Naive thymus-derived CD8-positive, alpha-beta T cell (primary cell): ENCODE measurements around the gene MAP1A. TPM values are rescaled to one million over a fixed set of nuclear protein-coding genes. Genes with fewer than 3 reads are reported as not detected.
"Not testable (repeated sequence)": the region's sequence is repeated elsewhere in the genome, so short reads cannot be mapped to it uniquely, and the experiment has no call there.

Experiments used
- ATAC-seq, 2 donors: fragments of 150-1000 bp; cut with Tn5 transposase in 1 of 2; sonication (Bioruptor Pico), chemical (Tn5 transposase) in 1 of 2; 1 replicate in 1 of 2; 2 replicates in 1 of 2; pipeline ENCODE4 v1.10.0; 2021; ENCODE audit warnings: mild to moderate bottlenecking in 2 of 2, moderate library complexity in 2 of 2
- POLR2A ChIA-PET: fragments of 350-600 bp; sonication (Branson Sonifier 250); formaldehyde crosslinking; loops from one replicate; lab custom pipeline; 2021; ENCODE audit warnings: antibody characterized with exemption; lab: Charles Lee
- DNase-seq, 10 donors: peaks; one replicate each; pipeline versions ENCODE4 v3.0.0 to v3.0.0-alpha.2; 2020 to 2022
- H3K27ac Mint-ChIP-seq, 10 donors: one replicate each; pipeline ENCODE4 v1.8.0; 2020 to 2022; ENCODE audit warnings: mild to moderate bottlenecking in 10 of 10, mixed read lengths in 10 of 10, moderate library complexity in 4 of 10, inconsistent platforms in 1 of 10
- H3K27me3 Mint-ChIP-seq, 5 donors: one replicate each; pipeline ENCODE4 v1.8.0; 2021 to 2022; ENCODE audit warnings: mixed read lengths in 5 of 5
- H3K36me3 Mint-ChIP-seq, 3 donors: one replicate each; pipeline ENCODE4 v1.8.0; 2020 to 2022; ENCODE audit warnings: mixed read lengths in 3 of 3, mild to moderate bottlenecking in 2 of 3, inconsistent platforms in 1 of 3
- H3K4me1 Mint-ChIP-seq, 4 donors: one replicate each; pipeline ENCODE4 v1.8.0; 2021 to 2022; ENCODE audit warnings: mixed read lengths in 4 of 4
- H3K4me3 Mint-ChIP-seq, 10 donors: one replicate each; pipeline ENCODE4 v1.8.0; 2020 to 2022; ENCODE audit warnings: mild to moderate bottlenecking in 10 of 10, mixed read lengths in 10 of 10, moderate library complexity in 6 of 10, inconsistent platforms in 1 of 10
- H3K9me3 Mint-ChIP-seq, 9 donors: one replicate each; pipeline ENCODE4 v1.8.0; 2020 to 2022; ENCODE audit warnings: mixed read lengths in 9 of 9, mild to moderate bottlenecking in 3 of 9, inconsistent platforms in 1 of 9, moderate library complexity in 1 of 9
- polyA plus RNA-seq, 3 donors: library from polyadenylated mRNA; unstranded; fragments of 300-500 nt; fragmentation: Illumina TruSeq; gene quantifications; one replicate each; pipeline ENCODE4 v1.2.3, GENCODE V29; 2021
- total RNA-seq, 8 experiments: library from RNA in 2 of 8; stranded (reverse) in 2 of 8; gene quantifications; one replicate each; pipeline ENCODE4 v1.2.3 and lab custom pipeline; 2021 to 2026

Gene MAP1A
- total and polyA plus RNA-seq, 5 experiments from 2014 or later = 0.05 to 0.39 (median 0.24) TPM; not detected in 1

- H3K4me3 Mint-ChIP-seq = no peak overlapping the region
- DNase-seq = no peak
- H3K27me3 Mint-ChIP-seq = peaks cover 0 to 2% (median 0%) of the 10 kb centered on the region in 5 donors
- H3K36me3 Mint-ChIP-seq = no peaks in the 10 kb centered on the region
- no peaks in the 10 kb centered on the region for H3K9me3 Mint-ChIP-seq
- peaks cover 6 to 16% (median 7%) of the 10 kb centered on the region in 4 donors for H3K4me1 Mint-ChIP-seq
- ATAC-seq = peak in 1 of 2 donors; percentile 44
- POLR2A ChIA-PET = no interaction called here
- peak overlapping the region in 8 of 10 donors; percentile 5 to 87 (median 29) for H3K27ac Mint-ChIP-seq
Observed at GRCh38 chr15:43525131-43525530, 7.7 kb downstream of the MAP1A start.

- Mint-ChIP-seq H3K27me3 (peaks cover 0 to 2% (median 0%) of the 10 kb centered on the region in 5 donors), H3K4me1 (peaks cover 6 to 16% (median 8%) of the 10 kb centered on the region in 4 donors), H3K27ac (peak overlapping the region in 1 of 10 donors; percentile 20), H3K9me3 (no peaks in the 10 kb centered on the region), H3K4me3 (no peak overlapping the region), H3K36me3 (no peaks in the 10 kb centered on the region)
- ATAC-seq (no peak), DNase-seq (no peak)
- POLR2A ChIA-PET = no interaction called here
Observed at GRCh38 chr15:43526261-43526930, 9.0 kb downstream of the MAP1A start.

- H3K4me1 Mint-ChIP-seq = peaks cover 6 to 16% (median 9%) of the 10 kb centered on the region in 4 donors
- H3K4me3 Mint-ChIP-seq = no peak overlapping the region
- POLR2A ChIA-PET = no interaction called here
- H3K27me3 Mint-ChIP-seq = peaks cover 0 to 2% (median 0%) of the 10 kb centered on the region in 5 donors
- H3K36me3 Mint-ChIP-seq = no peaks in the 10 kb centered on the region
- ATAC-seq (no peak), DNase-seq (no peak)
- no peaks in the 10 kb centered on the region for H3K9me3 Mint-ChIP-seq
- no peak overlapping the region for H3K27ac Mint-ChIP-seq
Observed at GRCh38 chr15:43527016-43527801, 9.8 kb downstream of the MAP1A start.

GRCh38 chr15:43527802-43528541, 10.6 kb downstream of the MAP1A start:
- Mint-ChIP-seq H3K27ac (no peak overlapping the region), H3K27me3 (no peaks in the 10 kb centered on the region), H3K36me3 (no peaks in the 10 kb centered on the region), H3K4me3 (no peak overlapping the region), H3K4me1 (peaks cover 6 to 16% (median 9%) of the 10 kb centered on the region in 4 donors), H3K9me3 (no peaks in the 10 kb centered on the region)
- POLR2A ChIA-PET = no interaction called here
- DNase-seq (no peak), ATAC-seq (no peak)

GRCh38 chr15:43528542-43529007, 11.2 kb downstream of the MAP1A start:
- POLR2A ChIA-PET = no interaction called here
- no peaks in the 10 kb centered on the region for H3K9me3 Mint-ChIP-seq
- no peaks in the 10 kb centered on the region for H3K27me3 Mint-ChIP-seq
- H3K4me3 Mint-ChIP-seq = no peak overlapping the region
- no peaks in the 10 kb centered on the region for H3K36me3 Mint-ChIP-seq
- H3K27ac Mint-ChIP-seq = no peak overlapping the region
- no peak for ATAC-seq
- no peak for DNase-seq
- peaks cover 6 to 16% (median 9%) of the 10 kb centered on the region in 4 donors for H3K4me1 Mint-ChIP-seq

- Mint-ChIP-seq H3K4me1 (peaks cover 6 to 16% (median 8%) of the 10 kb centered on the region in 4 donors), H3K4me3 (no peak overlapping the region), H3K27ac (no peak overlapping the region), H3K36me3 (peaks cover 0 to 4% (median 0%) of the 10 kb centered on the region in 3 donors), H3K9me3 (no peaks in the 10 kb centered on the region), H3K27me3 (no peaks in the 10 kb centered on the region)
- DNase-seq (no peak), ATAC-seq (no peak)
- POLR2A ChIA-PET = no interaction called here
Observed at GRCh38 chr15:43529141-43529540, 11.7 kb downstream of the MAP1A start.

- H3K4me1 Mint-ChIP-seq = peaks cover 4 to 16% (median 7%) of the 10 kb centered on the region in 4 donors
- no peak overlapping the region for H3K27ac Mint-ChIP-seq
- no peak overlapping the region for H3K4me3 Mint-ChIP-seq
- no peaks in the 10 kb centered on the region for H3K27me3 Mint-ChIP-seq
- H3K36me3 Mint-ChIP-seq = peaks cover 0 to 7% (median 3%) of the 10 kb centered on the region in 3 donors
- DNase-seq (no peak), ATAC-seq (no peak)
- H3K9me3 Mint-ChIP-seq = no peaks in the 10 kb centered on the region
- POLR2A ChIA-PET = no interaction called here
Observed at GRCh38 chr15:43529587-43530345, 12.4 kb downstream of the MAP1A start.

- DNase-seq (no peak), ATAC-seq (no peak)
- Mint-ChIP-seq H3K27me3 (no peaks in the 10 kb centered on the region), H3K27ac (peak overlapping the region in 1 of 10 donors; percentile 37), H3K9me3 (no peaks in the 10 kb centered on the region), H3K4me1 (peaks cover 0 to 3% (median under 1%) of the 10 kb centered on the region in 4 donors), H3K4me3 (no peak overlapping the region), H3K36me3 (peaks cover 0 to 16% (median 14%) of the 10 kb centered on the region in 3 donors)
- POLR2A ChIA-PET = no interaction called here
Observed at GRCh38 chr15:43531018-43531670, 13.7 kb downstream of the MAP1A start.

GRCh38 chr15:43532826-43533225, 15.4 kb downstream of the MAP1A start:
- H3K4me3 Mint-ChIP-seq, ATAC-seq, H3K27me3 Mint-ChIP-seq, H3K9me3 Mint-ChIP-seq, H3K4me1 Mint-ChIP-seq, DNase-seq, POLR2A ChIA-PET: not testable (repeated sequence)
- H3K27ac Mint-ChIP-seq = peak overlapping the region in 1 of 10 donors; percentile 5
- H3K36me3 Mint-ChIP-seq = peaks cover 0 to 16% (median 14%) of the 10 kb centered on the region in 3 donors

GRCh38 chr15:43534897-43535296, 17.5 kb downstream of the MAP1A start:
- Mint-ChIP-seq H3K9me3 (no peaks in the 10 kb centered on the region), H3K27ac (no peak overlapping the region), H3K4me3 (no peak overlapping the region), H3K27me3 (no peaks in the 10 kb centered on the region), H3K36me3 (peaks cover 0 to 24% (median 18%) of the 10 kb centered on the region in 3 donors), H3K4me1 (peaks cover 0 to 3% (median 0%) of the 10 kb centered on the region in 4 donors)
- no peak for DNase-seq
- POLR2A ChIA-PET = no interaction called here
- ATAC-seq = no peak

GRCh38 chr15:43538091-43538490, 20.7 kb downstream of the MAP1A start:
- Mint-ChIP-seq H3K4me1 (peaks cover 0 to 5% (median 2%) of the 10 kb centered on the region in 4 donors), H3K36me3 (peaks cover 0 to 24% (median 18%) of the 10 kb centered on the region in 3 donors), H3K4me3 (no peak overlapping the region), H3K9me3 (no peaks in the 10 kb centered on the region), H3K27me3 (no peaks in the 10 kb centered on the region), H3K27ac (no peak overlapping the region)
- DNase-seq (no peak), ATAC-seq (no peak)
- POLR2A ChIA-PET = no interaction called here
